H9 (cell line): ENCODE results near the gene NTRK3. TPM values are rescaled to one million over a fixed set of nuclear protein-coding genes. Genes with fewer than 3 reads are reported as not detected.

Source experiments
- DNase-seq: peaks from one replicate; pipeline ENCODE4 v3.0.0-alpha.2; 2017
- H2AFZ ChIP-seq: one replicate; pipeline ENCODE4 v1.6.1; 2013; ENCODE audit warnings: mild to moderate bottlenecking, low read length, control low read depth, moderate library complexity
- H2AK5ac ChIP-seq: 2 replicates; pipeline ENCODE4 v1.6.1; 2013; ENCODE audit warnings: low read length, control low read depth, mixed read lengths; ENCODE audit not compliant: insufficient read length
- H2BK120ac ChIP-seq: one replicate; pipeline ENCODE4 v1.6.1; 2013; ENCODE audit warnings: low read depth, mild to moderate bottlenecking, low read length, control low read depth, inconsistent platforms; ENCODE audit not compliant: poor library complexity, severe bottlenecking
- H2BK12ac ChIP-seq: 2 replicates; pipeline ENCODE4 v1.6.1; 2013; ENCODE audit warnings: low read length, control low read depth, mixed read lengths, low read depth; ENCODE audit not compliant: insufficient read length
- H2BK15ac ChIP-seq: 2 replicates; pipeline ENCODE4 v1.6.1; 2013; ENCODE audit warnings: low read depth, low read length, control low read depth
- H2BK20ac ChIP-seq: one replicate; pipeline ENCODE4 v1.6.1; 2013; ENCODE audit warnings: low read depth, mild to moderate bottlenecking, low read length, control low read depth, inconsistent platforms; ENCODE audit not compliant: poor library complexity, severe bottlenecking
- H2BK5ac ChIP-seq: 2 replicates; pipeline ENCODE4 v1.6.1; 2013; ENCODE audit warnings: low read length, control low read depth, mixed read lengths; ENCODE audit not compliant: insufficient read length
- H3K14ac ChIP-seq: 2 replicates; pipeline ENCODE4 v1.6.1; 2013; ENCODE audit warnings: low read length, control low read depth; ENCODE audit not compliant: insufficient read depth
- H3K18ac ChIP-seq: 2 replicates; pipeline ENCODE4 v1.6.1; 2013; ENCODE audit warnings: low read depth, mild to moderate bottlenecking, mixed read lengths, low read length, control low read depth; ENCODE audit not compliant: insufficient read length
- H3K23ac ChIP-seq: 2 replicates; pipeline ENCODE4 v1.6.1; 2013; ENCODE audit warnings: low read length, control low read depth, mixed read lengths, low read depth; ENCODE audit not compliant: insufficient read length
- H3K23me2 ChIP-seq: 2 replicates; pipeline ENCODE4 v1.6.1; 2013; ENCODE audit warnings: low read depth, mild to moderate bottlenecking, mixed read lengths, low read length, control low read depth; ENCODE audit not compliant: insufficient read length, poor library complexity, severe bottlenecking
- H3K27ac ChIP-seq: 2 replicates; pipeline ENCODE4 v1.5.1; 2013; ENCODE audit warnings: low read length, control low read depth, mixed read lengths, low read depth; ENCODE audit not compliant: insufficient read length
- H3K27me3 ChIP-seq: 2 replicates; pipeline ENCODE4 v1.6.1; 2013; ENCODE audit warnings: low read length, control low read depth, inconsistent platforms; ENCODE audit not compliant: insufficient read depth
- H3K4ac ChIP-seq: 2 replicates; pipeline ENCODE4 v1.6.1; 2013; ENCODE audit warnings: low read depth, mild to moderate bottlenecking, control low read depth, inconsistent platforms, low read length, moderate library complexity
- H3K4me1 ChIP-seq: 2 replicates; pipeline ENCODE4 v1.6.1; 2013; ENCODE audit warnings: low read length, control low read depth, inconsistent platforms; ENCODE audit not compliant: insufficient read depth
- H3K4me2 ChIP-seq: 2 replicates; pipeline ENCODE4 v1.6.1; 2013; ENCODE audit warnings: low read length, control low read depth, mixed read lengths; ENCODE audit not compliant: insufficient read length, insufficient read depth
- H3K56ac ChIP-seq: 2 replicates; pipeline ENCODE4 v1.6.1; 2013; ENCODE audit warnings: low read depth, mild to moderate bottlenecking, mixed read lengths, low read length, control low read depth; ENCODE audit not compliant: insufficient read length
- H3K79me1 ChIP-seq: 2 replicates; pipeline ENCODE4 v1.6.1; 2013; ENCODE audit warnings: low read depth, mild to moderate bottlenecking, moderate library complexity, low read length, control low read depth, inconsistent platforms; ENCODE audit not compliant: insufficient read depth, poor library complexity, severe bottlenecking
- H3K79me2 ChIP-seq: 2 replicates; pipeline ENCODE4 v1.6.1; 2013; ENCODE audit warnings: low read length, control low read depth, inconsistent platforms; ENCODE audit not compliant: insufficient read depth
- H3K9ac ChIP-seq: 2 replicates; pipeline ENCODE4 v1.6.1; 2013; ENCODE audit warnings: low read length, control low read depth, mixed read lengths; ENCODE audit not compliant: insufficient read length; ENCODE audit errors: extremely low read depth
- H3K9me3 ChIP-seq: one replicate; pipeline ENCODE4 v1.6.1; 2013; ENCODE audit warnings: low read depth, low read length, inconsistent platforms; ENCODE audit not compliant: control insufficient read depth
- H3T11ph ChIP-seq: one replicate; pipeline ENCODE4 v1.6.1; 2013; ENCODE audit warnings: mild to moderate bottlenecking, low read length, control low read depth, inconsistent platforms
- H4K20me1 ChIP-seq: one replicate; pipeline ENCODE4 v1.6.1; 2013; ENCODE audit not compliant: control insufficient read depth, insufficient read length, insufficient read depth
- H4K5ac ChIP-seq: 2 replicates; pipeline ENCODE4 v1.6.1; 2013; ENCODE audit warnings: low read depth, mild to moderate bottlenecking, mixed read lengths, low read length, control low read depth; ENCODE audit not compliant: insufficient read length
- H4K8ac ChIP-seq: replicated peaks from 2 replicates; pipeline ENCODE4 v1.6.1; 2013; ENCODE audit warnings: low read length, control low read depth, mixed read lengths, low read depth; ENCODE audit not compliant: insufficient read length
- H4K91ac ChIP-seq: 2 replicates; pipeline ENCODE4 v1.6.1; 2013; ENCODE audit warnings: low read depth, mild to moderate bottlenecking, moderate library complexity, mixed read lengths, low read length, control low read depth; ENCODE audit not compliant: insufficient read length
- H3K27ac Mint-ChIP-seq, 3 experiments: 2 replicates in 2 of 3; 3 replicates in 1 of 3; pipeline ENCODE4 v1.8.0; 2020 to 2021; ENCODE audit warnings: mixed read lengths in 3 of 3, mild to moderate bottlenecking in 1 of 3, moderate library complexity in 1 of 3
- H3K27me3 Mint-ChIP-seq: 2 replicates; pipeline ENCODE4 v1.8.0; 2021; ENCODE audit warnings: low read depth, mild to moderate bottlenecking, moderate library complexity, mixed read lengths
- H3K36me3 Mint-ChIP-seq, 3 experiments: 2 replicates in 2 of 3; 3 replicates in 1 of 3; pipeline ENCODE4 v1.8.0; 2020 to 2021; ENCODE audit warnings: low read depth in 3 of 3, mixed read lengths in 3 of 3; ENCODE audit not compliant: insufficient read depth in 1 of 3
- H3K4me1 Mint-ChIP-seq, 2 experiments: 2 replicates each; pipeline ENCODE4 v1.8.0; 2020; ENCODE audit warnings: mixed read lengths in 2 of 2
- H3K4me3 Mint-ChIP-seq, 2 experiments: 2 replicates in 1 of 2; 3 replicates in 1 of 2; pipeline ENCODE4 v1.8.0; 2020 to 2021; ENCODE audit warnings: mild to moderate bottlenecking in 2 of 2, mixed read lengths in 2 of 2, moderate library complexity in 1 of 2
- H3K9me3 Mint-ChIP-seq, 2 experiments: 2 replicates in 1 of 2; 3 replicates in 1 of 2; pipeline ENCODE4 v1.8.0; 2020; ENCODE audit warnings: mild to moderate bottlenecking in 2 of 2, mixed read lengths in 2 of 2, moderate library complexity in 1 of 2
- CTCF ChIP-seq: fragments of 200-600 bp; sonication (generic); conservative IDR thresholded peaks from 3 replicates; pipeline ENCODE4 v1.8.0; 2021; ENCODE audit warnings: antibody characterized with exemption, mild to moderate bottlenecking
- WGBS: extraction: QIAGEN DNeasy Blood & Tissue Kit; methylation state at CpG from one replicate; pipeline ENCODE4 v1.1.7; 2013; ENCODE audit warnings: missing lambda C conversion rate, low lambda C conversion rate, mixed read lengths; ENCODE audit not compliant: insufficient read length; ENCODE audit errors: extremely low coverage; 5-methylcytosine and 5-hydroxymethylcytosine counted together
- total RNA-seq: library from RNA; stranded (reverse); gene quantifications from 2 replicates; pipeline ENCODE4 v1.2.1, GENCODE V29; 2021

Gene NTRK3
- total RNA-seq, 1 experiment from 2014 or later: 2.5 TPM

- Histone ChIP-seq H2BK12ac (no peak overlapping the region), H3K79me1 (no peaks in the 10 kb centered on the region), H3K14ac (no peak overlapping the region), H2BK15ac (no peak overlapping the region), H3K9me3 (no peaks in the 10 kb centered on the region), H3K27ac (no peak overlapping the region), H2BK20ac (no peak overlapping the region), H3K4me1 (no peaks in the 10 kb centered on the region), H3K56ac (no peak overlapping the region), H4K8ac (no peak overlapping the region), H3K23ac (no peak overlapping the region), H4K91ac (no peak overlapping the region), H2AFZ (no peak overlapping the region), H4K20me1 (no peaks in the 10 kb centered on the region), H3K23me2 (no peaks in the 10 kb centered on the region), H3T11ph (no peak overlapping the region), H2BK120ac (no peak overlapping the region), H3K18ac (no peak overlapping the region), H3K4me2 (no peak overlapping the region), H3K4ac (no peak overlapping the region), H2AK5ac (no peak overlapping the region), H4K5ac (no peak overlapping the region), H3K27me3 (no peaks in the 10 kb centered on the region), H3K79me2 (no peaks in the 10 kb centered on the region), H2BK5ac (no peak overlapping the region), H3K9ac (no peak overlapping the region)
- peaks cover 0 to 4% of the 10 kb centered on the region in 2 experiments; a peak in 1 of 4 replicates for H3K4me1 Mint-ChIP-seq
- H3K36me3 Mint-ChIP-seq: no peaks in the 10 kb centered on the region; a peak in 1 of 7 replicates
- no peak for DNase-seq
- no peak overlapping the region for H3K27ac Mint-ChIP-seq
- peaks cover 6% of the 10 kb centered on the region for H3K27me3 Mint-ChIP-seq
- no peak for TF ChIP-seq CTCF
- H3K9me3 Mint-ChIP-seq: no peaks in the 10 kb centered on the region; a peak in 2 of 5 replicates
- H3K4me3 Mint-ChIP-seq: no peak overlapping the region
- WGBS: no CpG with 5 or more reads among the region's 3 CpGs
Measured at GRCh38 chr15:87971076-87971475, 285.5 kb downstream of the NTRK3 start.
